Measurements from ENCODE around the gene CCDC61.

DNA sequence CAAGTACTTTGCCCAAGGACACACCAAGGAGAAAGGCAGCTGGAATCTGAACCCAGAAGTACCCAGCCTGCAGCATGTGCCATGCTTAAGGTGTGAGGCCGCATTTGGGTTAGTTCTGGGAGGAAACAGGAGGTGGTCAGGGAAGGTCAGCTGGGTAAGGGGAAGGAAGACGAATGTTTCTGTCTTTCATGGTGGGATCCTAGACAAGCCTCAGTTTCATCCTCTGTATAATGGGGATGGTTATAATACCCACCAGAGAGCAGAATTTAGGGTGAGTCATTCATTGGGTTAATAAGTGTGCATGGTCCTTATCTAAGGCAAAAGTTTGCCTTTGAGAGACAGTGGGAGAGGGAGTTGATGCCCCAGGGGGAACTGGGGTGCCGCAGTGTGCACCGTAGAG is 3.6 kb downstream of the CCDC61 start:
- no peak for TF ChIP-seq CTCF (IDR thresholded peaks at IDR 0.05)
- no peak for TF ChIP-seq EZH2 (IDR thresholded peaks at IDR 0.05; ENCODE audit: borderline replicate concordance, insufficient read depth, low read depth, low read length, poor library complexity, severe bottlenecking)

Measured in B cell (primary cell).